ENCODE results near the gene CASKIN1.
A peak's percentile ranks its signal among the peaks of the same experiment; 100 is the strongest.
"Not testable (repeated sequence)": the region's sequence is repeated elsewhere in the genome, so short reads cannot be mapped to it uniquely, and the experiment has no call there.

CASKIN1 gene

GRCh38 chr16:2150418-2151187 is 45.8 kb downstream of the CASKIN1 start:
- Histone ChIP-seq H3K9me3 (ENCODE audit: insufficient read depth, low read depth, low read length) (no peaks in the 10 kb centered on the region), H3K36me3 (ENCODE audit: insufficient read depth, low read length) (peaks cover 35% of the 10 kb centered on the region), H3K4me3 (ENCODE audit: low read length) (peak overlapping the region; percentile 56; the same call in 1 of the 2 replicates), H3K27me3 (ENCODE audit: insufficient read depth, low read length) (no peaks in the 10 kb centered on the region; the same call in 1 of the 2 replicates), H3K4me1 (ENCODE audit: insufficient read depth, low read length) (peaks cover 18% of the 10 kb centered on the region), H3K27ac (ENCODE audit: low read depth, low read length) (peak overlapping the region; percentile 8; the same call in 1 of the 2 replicates), H3K9ac (ENCODE audit: low read depth, low read length) (peak overlapping the region; percentile 100)
- 9% methylated on average over 16 of the region's 18 CpGs for WGBS

GRCh38 chr16:2149630-2150417 is 46.6 kb downstream of the CASKIN1 start:
- peak overlapping the region; percentile 100 for H3K9ac ChIP-seq (ENCODE audit: low read depth, low read length)
- WGBS = 12% methylated on average over 24 of the region's 24 CpGs
- peak overlapping the region; percentile 8; the same call in 1 of the 2 replicates for H3K27ac ChIP-seq (ENCODE audit: low read depth, low read length)
- H3K9me3 ChIP-seq (ENCODE audit: insufficient read depth, low read depth, low read length) = no peaks in the 10 kb centered on the region
- peaks cover 18% of the 10 kb centered on the region for H3K4me1 ChIP-seq (ENCODE audit: insufficient read depth, low read length)
- no peaks in the 10 kb centered on the region; the same call in 1 of the 2 replicates for H3K27me3 ChIP-seq (ENCODE audit: insufficient read depth, low read length)
- H3K36me3 ChIP-seq (ENCODE audit: insufficient read depth, low read length) = peaks cover 33% of the 10 kb centered on the region
- H3K4me3 ChIP-seq (ENCODE audit: low read length) = peak overlapping the region; percentile 56

GRCh38 chr16:2148714-2149629 is 47.4 kb downstream of the CASKIN1 start:
- Histone ChIP-seq H3K9me3 (ENCODE audit: insufficient read depth, low read depth, low read length) (no peaks in the 10 kb centered on the region), H3K4me1 (ENCODE audit: insufficient read depth, low read length) (peaks cover 18% of the 10 kb centered on the region), H3K27me3 (ENCODE audit: insufficient read depth, low read length) (no peaks in the 10 kb centered on the region; the same call in 1 of the 2 replicates), H3K9ac (ENCODE audit: low read depth, low read length) (peak overlapping the region; percentile 100), H3K36me3 (ENCODE audit: insufficient read depth, low read length) (peaks cover 25% of the 10 kb centered on the region), H3K27ac (ENCODE audit: low read depth, low read length) (peak overlapping the region; percentile 28; the same call in 1 of the 2 replicates), H3K4me3 (ENCODE audit: low read length) (peak overlapping the region; percentile 56)
- 1% methylated on average over 62 of the region's 62 CpGs for WGBS

- peak within 1 kb of the TSS; percentile 57 for H3K4me3 ChIP-seq (ENCODE audit: low read length)
- peak within 1 kb of the TSS; percentile 48; the same call in 1 of the 2 replicates for H3K27ac ChIP-seq (ENCODE audit: low read depth, low read length)
- peaks cover 16% of the 10 kb centered on the region for H3K36me3 ChIP-seq (ENCODE audit: insufficient read depth, low read length)
- peak within 1 kb of the TSS; percentile 100 for H3K9ac ChIP-seq (ENCODE audit: low read depth, low read length)
- H3K9me3 ChIP-seq (ENCODE audit: insufficient read depth, low read depth, low read length) = no peaks in the 10 kb centered on the region
- H3K4me1 ChIP-seq (ENCODE audit: insufficient read depth, low read length) = peaks cover 18% of the 10 kb centered on the region
- WGBS = 3% methylated on average over 55 of the region's 55 CpGs
- H3K27me3 ChIP-seq (ENCODE audit: insufficient read depth, low read length) = no peaks in the 10 kb centered on the region; the same call in 1 of the 2 replicates
Observed at GRCh38 chr16:2147981-2148671, 48.3 kb downstream of the CASKIN1 start, which contains the start of gene RAB26. Gene RAB26 (plus strand): TSS chr16:2148625. CDS start chr16:2148784, 159 bp downstream.

GRCh38 chr16:2147378-2147777 is 49.0 kb downstream of the CASKIN1 start:
- no peaks in the 10 kb centered on the region; the same call in 1 of the 2 replicates for H3K27me3 ChIP-seq (ENCODE audit: insufficient read depth, low read length)
- H3K9ac ChIP-seq (ENCODE audit: low read depth, low read length) = no peak overlapping the region
- H3K4me3 ChIP-seq (ENCODE audit: low read length) = no peak overlapping the region
- no peak overlapping the region for H3K27ac ChIP-seq (ENCODE audit: low read depth, low read length)
- H3K36me3 ChIP-seq (ENCODE audit: insufficient read depth, low read length) = peaks cover 9% of the 10 kb centered on the region
- H3K4me1 ChIP-seq (ENCODE audit: insufficient read depth, low read length) = peaks cover 11% of the 10 kb centered on the region
- H3K9me3 ChIP-seq (ENCODE audit: insufficient read depth, low read depth, low read length) = no peaks in the 10 kb centered on the region
- WGBS = 84% methylated on average over 6 of the region's 6 CpGs

GRCh38 chr16:2145843-2146242 is 50.6 kb downstream of the CASKIN1 start:
- Histone ChIP-seq H3K4me3 (ENCODE audit: low read length) (no peak overlapping the region), H3K4me1 (ENCODE audit: insufficient read depth, low read length) (peaks cover 10% of the 10 kb centered on the region), H3K36me3 (ENCODE audit: insufficient read depth, low read length) (no peaks in the 10 kb centered on the region), H3K9me3 (ENCODE audit: insufficient read depth, low read depth, low read length) (no peaks in the 10 kb centered on the region), H3K27ac (ENCODE audit: low read depth, low read length) (no peak overlapping the region), H3K27me3 (ENCODE audit: insufficient read depth, low read length) (no peaks in the 10 kb centered on the region; the same call in 1 of the 2 replicates), H3K9ac (ENCODE audit: low read depth, low read length) (no peak overlapping the region)
- WGBS = 67% methylated on average over 5 of the region's 5 CpGs

- WGBS = 89% methylated on average over 17 of the region's 17 CpGs
Observed at GRCh38 chr16:2143878-2144485, 52.4 kb downstream of the CASKIN1 start.

GRCh38 chr16:2142942-2143877 is 53.2 kb downstream of the CASKIN1 start:
- WGBS = 85% methylated on average over 31 of the region's 31 CpGs
- Histone ChIP-seq H3K4me1 (ENCODE audit: insufficient read depth, low read length) (no peaks in the 10 kb centered on the region), H3K36me3 (ENCODE audit: insufficient read depth, low read length) (no peaks in the 10 kb centered on the region), H3K9me3 (ENCODE audit: insufficient read depth, low read depth, low read length) (no peaks in the 10 kb centered on the region), H3K27me3 (ENCODE audit: insufficient read depth, low read length) (no peaks in the 10 kb centered on the region), H3K27ac (ENCODE audit: low read depth, low read length) (no peak overlapping the region), H3K9ac (ENCODE audit: low read depth, low read length) (no peak overlapping the region), H3K4me3 (ENCODE audit: low read length) (no peak overlapping the region)

More at GRCh38 chr16:2143878-2144485, 52.4 kb downstream of the CASKIN1 start:
- Histone ChIP-seq H3K27me3 (ENCODE audit: insufficient read depth, low read length) (no peaks in the 10 kb centered on the region; the same call in 1 of the 2 replicates), H3K27ac (ENCODE audit: low read depth, low read length) (no peak overlapping the region), H3K4me1 (ENCODE audit: insufficient read depth, low read length) (no peaks in the 10 kb centered on the region), H3K36me3 (ENCODE audit: insufficient read depth, low read length) (no peaks in the 10 kb centered on the region), H3K9ac (ENCODE audit: low read depth, low read length) (no peak overlapping the region), H3K9me3 (ENCODE audit: insufficient read depth, low read depth, low read length) (no peaks in the 10 kb centered on the region), H3K4me3 (ENCODE audit: low read length) (no peak overlapping the region)

- H3K36me3 ChIP-seq (ENCODE audit: insufficient read depth, low read length); H3K27me3 ChIP-seq (ENCODE audit: insufficient read depth, low read length); H3K9me3 ChIP-seq (ENCODE audit: insufficient read depth, low read depth, low read length); H3K4me1 ChIP-seq (ENCODE audit: insufficient read depth, low read length); H3K27ac ChIP-seq (ENCODE audit: low read depth, low read length): not testable (repeated sequence)
- under 1% methylated on average over 45 of the region's 81 CpGs for WGBS
- Histone ChIP-seq H3K4me3 (ENCODE audit: low read length) (peak within 1 kb of the TSS; percentile 50), H3K9ac (ENCODE audit: low read depth, low read length) (peak within 1 kb of the TSS; percentile 60)
Observed at GRCh38 chr16:2135770-2136490, 60.5 kb downstream of the CASKIN1 start, which contains the start of gene PKD1. Gene PKD1 (minus strand): TSS chr16:2135898. CDS start chr16:2135689, 209 bp downstream.
